HUES64 (cell line): ENCODE measurements around the gene TATDN2.

Experiments used
- H3K27ac ChIP-seq: 2 replicates; pipeline ENCODE4 v1.7.0; 2013; ENCODE audit warnings: low read depth, low read length, inconsistent platforms
- H3K27me3 ChIP-seq: 2 replicates; pipeline ENCODE4 v1.6.1; 2013; ENCODE audit warnings: mild to moderate bottlenecking, low read length; ENCODE audit not compliant: insufficient read depth
- H3K36me3 ChIP-seq: 2 replicates; pipeline ENCODE4 v1.6.1; 2013; ENCODE audit warnings: mild to moderate bottlenecking, low read length; ENCODE audit not compliant: insufficient read depth
- H3K4me1 ChIP-seq: 2 replicates; pipeline ENCODE4 v1.6.1; 2013; ENCODE audit warnings: mild to moderate bottlenecking, low read length, moderate library complexity; ENCODE audit not compliant: insufficient read depth
- H3K4me3 ChIP-seq: 2 replicates; pipeline ENCODE4 v1.5.1; 2013; ENCODE audit warnings: mild to moderate bottlenecking, low read length, moderate library complexity
- H3K9ac ChIP-seq: 2 replicates; pipeline ENCODE4 v1.6.1; 2013; ENCODE audit warnings: mild to moderate bottlenecking, low read depth, low read length
- H3K9me3 ChIP-seq: 2 replicates; pipeline ENCODE4 v1.6.1; 2013; ENCODE audit warnings: low read depth, low read length; ENCODE audit not compliant: insufficient read depth
- WGBS: fragments of 150-250, 120-280 bp; methylation state at CpG from one replicate; pipeline ENCODE4 v1.1.7; 2013; ENCODE audit warnings: missing lambda C conversion rate; 5-methylcytosine and 5-hydroxymethylcytosine counted together

TATDN2 gene

DNA sequence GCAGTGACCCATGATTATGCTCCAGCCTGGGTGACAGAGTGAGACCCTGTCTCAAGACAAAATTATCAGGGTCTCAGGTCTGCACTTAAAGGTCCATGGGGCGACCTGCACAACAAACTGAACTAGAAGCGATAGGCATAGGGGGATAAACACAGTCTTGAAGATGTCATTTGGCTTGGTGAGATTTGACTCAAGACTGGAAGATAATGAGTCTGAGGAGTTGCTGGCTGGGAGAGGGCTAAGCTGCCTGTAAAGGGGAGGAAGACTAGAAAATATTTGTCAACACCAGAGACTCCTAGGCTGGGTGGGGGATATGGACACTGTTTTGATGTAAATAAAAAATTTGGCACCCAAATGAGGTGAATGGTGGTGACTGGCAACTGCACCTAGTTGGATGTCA, 24.7 kb downstream of the TATDN2 start:
- no peaks in the 10 kb centered on the region for H3K4me1 ChIP-seq
- H3K9ac ChIP-seq, result no peak overlapping the region
- H3K27me3 ChIP-seq, result no peaks in the 10 kb centered on the region
- no peak overlapping the region for H3K4me3 ChIP-seq
- WGBS, result 95% methylated on average over 2 of the region's 2 CpGs
- H3K27ac ChIP-seq, result no peak overlapping the region
- H3K36me3 ChIP-seq, result peaks cover 67% of the 10 kb centered on the region
- no peaks in the 10 kb centered on the region for H3K9me3 ChIP-seq

DNA sequence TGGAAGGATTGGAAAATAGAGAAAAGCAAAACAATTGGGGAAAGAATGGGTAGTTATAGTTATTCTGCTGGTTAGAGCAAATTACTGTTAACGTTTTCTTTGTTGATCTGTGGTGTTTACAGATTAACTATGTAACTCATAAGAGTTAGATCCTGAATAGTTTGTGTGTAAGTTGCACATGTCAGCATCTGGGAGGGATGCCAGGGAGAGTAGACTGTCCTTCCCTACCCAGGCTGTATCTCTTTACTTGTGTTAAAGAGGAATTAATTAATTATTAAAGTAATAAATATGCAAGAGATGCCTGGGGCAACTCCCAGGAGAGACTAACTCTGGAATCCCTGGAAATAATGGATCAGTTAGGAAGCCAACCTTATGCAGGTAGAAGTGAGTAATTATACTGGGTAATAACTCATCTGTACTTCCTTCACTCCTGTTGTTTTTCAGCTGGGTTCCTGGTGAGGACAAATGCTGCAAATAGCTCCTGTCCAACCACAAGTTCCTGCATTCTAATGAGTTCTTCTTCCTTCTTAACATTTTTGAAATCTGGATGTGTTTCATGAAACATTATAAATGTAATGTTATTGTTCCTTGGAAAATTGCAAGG, 25.5 kb downstream of the TATDN2 start:
- H3K27ac ChIP-seq, result no peak overlapping the region
- peaks cover 68% of the 10 kb centered on the region for H3K36me3 ChIP-seq
- no peaks in the 10 kb centered on the region for H3K27me3 ChIP-seq
- 91% methylated on average over 1 of the region's 1 CpG for WGBS
- H3K9me3 ChIP-seq, result no peaks in the 10 kb centered on the region
- no peaks in the 10 kb centered on the region for H3K4me1 ChIP-seq
- no peak overlapping the region for H3K9ac ChIP-seq
- no peak overlapping the region for H3K4me3 ChIP-seq

DNA sequence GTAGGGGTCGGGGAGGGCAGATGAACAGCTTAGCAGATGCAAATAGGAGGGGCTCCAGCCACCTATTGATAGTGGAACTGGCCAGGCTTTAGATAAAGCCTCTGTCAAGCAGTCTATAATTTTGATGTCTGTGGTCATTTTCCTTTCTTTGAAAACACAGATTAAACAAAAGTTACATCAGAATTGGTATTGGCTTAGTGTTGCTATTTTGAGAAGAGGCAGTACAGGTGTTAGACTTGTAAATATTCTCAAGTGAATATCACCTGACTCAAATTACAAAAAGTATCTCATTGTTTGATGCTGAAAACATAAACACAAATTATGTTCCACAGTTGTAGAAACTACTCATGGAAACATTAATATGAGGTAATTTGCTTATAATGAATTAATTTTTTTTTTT, 26.3 kb downstream of the TATDN2 start:
- 58% methylated on average over 1 of the region's 1 CpG for WGBS
- no peaks in the 10 kb centered on the region for H3K4me1 ChIP-seq
- H3K27me3 ChIP-seq, result no peaks in the 10 kb centered on the region
- no peak overlapping the region for H3K4me3 ChIP-seq
- H3K9me3 ChIP-seq, result no peaks in the 10 kb centered on the region
- H3K9ac ChIP-seq, result no peak overlapping the region
- no peak overlapping the region for H3K27ac ChIP-seq
- H3K36me3 ChIP-seq, result peaks cover 74% of the 10 kb centered on the region

DNA sequence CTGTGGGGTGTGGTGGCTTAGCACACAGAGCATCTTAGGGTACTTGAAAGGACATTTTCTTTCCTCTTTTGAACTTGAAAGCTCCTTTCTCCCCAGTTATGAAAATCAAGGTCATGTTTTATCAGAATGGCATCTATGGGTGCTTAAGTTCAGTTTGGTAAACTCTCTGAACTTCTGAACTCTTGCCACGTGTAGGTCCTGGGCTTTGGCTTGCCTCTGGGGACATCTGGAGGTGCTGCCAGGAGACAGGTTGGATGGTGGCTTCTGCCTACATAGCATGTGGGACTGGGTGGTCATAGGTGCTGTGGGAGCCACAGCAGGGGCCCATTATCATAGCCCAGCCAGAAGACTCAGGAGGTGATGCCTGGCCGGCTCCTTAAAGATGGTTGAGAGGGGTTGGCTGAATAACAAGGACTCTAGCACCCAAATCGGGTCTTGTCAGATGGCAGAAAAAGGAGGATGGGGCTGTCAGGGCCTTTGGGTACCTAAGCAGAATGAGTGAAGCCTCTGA, 28.9 kb downstream of the TATDN2 start:
- no peaks in the 10 kb centered on the region for H3K27me3 ChIP-seq
- H3K4me3 ChIP-seq, result no peak overlapping the region
- no peaks in the 10 kb centered on the region for H3K9me3 ChIP-seq
- H3K27ac ChIP-seq, result no peak overlapping the region
- peaks cover 71% of the 10 kb centered on the region for H3K36me3 ChIP-seq
- WGBS, result 90% methylated on average over 3 of the region's 3 CpGs
- H3K9ac ChIP-seq, result no peak overlapping the region
- no peaks in the 10 kb centered on the region for H3K4me1 ChIP-seq

DNA sequence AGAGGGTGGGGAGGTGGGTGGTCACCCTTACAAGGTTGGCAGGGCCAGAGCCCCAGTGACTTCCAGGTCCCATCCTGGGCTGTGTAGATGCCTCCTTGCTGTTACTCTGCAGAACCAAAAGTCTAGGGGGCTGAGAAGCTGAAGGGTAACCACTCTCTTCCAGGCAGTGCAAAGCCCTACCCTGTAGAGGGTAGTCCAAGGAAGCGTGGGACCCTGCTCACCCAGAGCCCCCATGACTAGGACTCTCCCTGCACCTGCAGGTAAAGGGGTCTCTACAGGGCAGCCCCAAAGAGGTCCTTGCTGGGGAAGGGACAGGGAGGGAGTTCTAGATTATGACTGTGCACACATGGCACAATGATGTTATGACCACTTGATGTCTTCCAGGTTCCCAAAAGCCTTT, 30.2 kb downstream of the TATDN2 start:
- H3K27ac ChIP-seq, result no peak overlapping the region
- WGBS, result 94% methylated on average over 1 of the region's 1 CpG
- H3K27me3 ChIP-seq, result no peaks in the 10 kb centered on the region
- H3K9ac ChIP-seq, result no peak overlapping the region
- no peaks in the 10 kb centered on the region for H3K9me3 ChIP-seq
- peaks cover 74% of the 10 kb centered on the region for H3K36me3 ChIP-seq
- H3K4me3 ChIP-seq, result no peak overlapping the region
- H3K4me1 ChIP-seq, result no peaks in the 10 kb centered on the region

DNA sequence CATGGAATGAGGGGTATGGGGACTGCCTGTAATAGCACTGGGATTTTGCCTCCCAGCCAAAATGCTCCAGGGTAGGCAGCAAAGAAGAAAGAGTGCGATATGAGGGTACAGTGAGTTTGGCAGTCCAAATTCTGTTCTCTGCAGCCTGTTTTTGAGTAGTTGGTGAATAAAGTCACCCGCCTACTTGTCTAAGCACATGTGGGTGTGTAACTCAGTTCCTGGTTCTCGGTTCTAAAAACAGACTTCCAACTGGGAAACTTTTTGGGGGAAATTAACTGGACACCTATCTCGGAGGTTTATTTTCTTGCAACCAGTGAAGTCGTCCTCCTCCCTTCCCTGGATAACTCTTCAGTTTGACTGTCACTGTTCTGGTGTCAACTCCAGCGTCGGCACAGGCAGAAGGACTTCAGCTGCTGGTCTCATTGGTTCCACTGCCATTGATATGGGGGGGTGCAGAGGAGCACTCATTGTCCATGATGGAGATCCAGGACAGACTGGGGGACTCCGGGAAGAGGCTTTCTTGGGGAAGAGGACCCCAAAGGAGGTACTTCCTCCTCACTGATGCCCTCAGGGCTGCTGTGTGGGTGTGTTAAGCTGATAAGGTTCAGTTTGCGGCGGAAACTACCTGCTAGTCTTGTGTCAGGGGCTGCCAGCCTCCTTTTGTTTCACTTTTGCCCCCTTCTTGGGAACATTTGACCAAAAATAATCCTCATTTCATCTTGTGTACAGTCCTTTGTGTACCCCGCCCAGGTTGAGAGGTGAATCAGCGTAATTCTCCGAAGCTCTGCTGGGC, 31.3 kb downstream of the TATDN2 start:
- H3K9ac ChIP-seq, result no peak overlapping the region
- no peak overlapping the region for H3K4me3 ChIP-seq
- no peaks in the 10 kb centered on the region for H3K27me3 ChIP-seq
- peaks cover 75% of the 10 kb centered on the region for H3K36me3 ChIP-seq
- WGBS, result 93% methylated on average over 13 of the region's 13 CpGs
- H3K27ac ChIP-seq, result no peak overlapping the region
- no peaks in the 10 kb centered on the region for H3K4me1 ChIP-seq
- H3K9me3 ChIP-seq, result no peaks in the 10 kb centered on the region

DNA sequence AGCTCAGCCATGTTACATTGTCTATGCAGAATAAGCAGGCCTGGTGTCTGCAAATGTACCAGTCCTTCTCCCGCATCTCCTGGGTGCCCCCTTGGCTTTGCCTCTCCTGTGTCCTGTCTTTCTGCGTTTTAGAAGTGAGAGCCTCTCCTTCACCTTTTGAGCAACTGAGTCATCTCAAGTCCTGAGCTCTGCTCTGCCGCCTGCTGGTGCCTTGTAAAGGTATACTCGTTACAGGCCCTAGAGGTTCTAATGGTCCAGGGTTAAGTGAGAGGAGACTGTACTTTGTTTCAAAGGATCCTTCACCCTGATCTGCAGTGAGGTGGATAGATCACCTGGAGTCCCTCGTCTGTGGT, 31.9 kb downstream of the TATDN2 start:
- Histone ChIP-seq H3K36me3 (peaks cover 73% of the 10 kb centered on the region), H3K9ac (no peak overlapping the region)
- WGBS, result 94% methylated on average over 5 of the region's 5 CpGs

DNA sequence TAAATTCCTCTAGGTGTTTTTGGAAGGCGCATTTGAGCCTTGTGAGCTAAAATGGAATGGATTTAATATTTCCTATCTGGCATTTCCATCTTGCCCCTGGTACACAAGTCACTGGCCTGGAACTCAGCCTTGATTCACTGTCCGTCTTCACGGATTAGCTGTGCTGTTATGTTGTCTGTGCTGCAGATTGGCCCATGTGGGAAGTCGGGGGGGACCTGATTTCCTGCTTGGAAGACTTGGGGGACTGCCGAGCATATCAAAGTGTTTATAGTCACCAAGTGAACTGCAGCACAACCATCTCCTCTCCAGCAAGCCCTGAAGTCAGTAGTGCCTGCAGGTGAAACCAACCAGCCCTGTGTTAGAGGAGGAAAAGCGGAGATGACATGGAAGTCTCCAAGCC, 32.3 kb downstream of the TATDN2 start:
- Histone ChIP-seq H3K27me3 (no peaks in the 10 kb centered on the region), H3K27ac (no peak overlapping the region), H3K9me3 (no peaks in the 10 kb centered on the region), H3K4me1 (no peaks in the 10 kb centered on the region; the same call in 1 of the 2 replicates), H3K9ac (no peak overlapping the region), H3K4me3 (no peak overlapping the region), H3K36me3 (peaks cover 73% of the 10 kb centered on the region)
- 94% methylated on average over 5 of the region's 6 CpGs for WGBS

More for the DNA sequence above, 31.9 kb downstream of the TATDN2 start:
- Histone ChIP-seq H3K4me3 (no peak overlapping the region), H3K4me1 (no peaks in the 10 kb centered on the region; the same call in 1 of the 2 replicates), H3K27ac (no peak overlapping the region), H3K27me3 (no peaks in the 10 kb centered on the region), H3K9me3 (no peaks in the 10 kb centered on the region)

DNA sequence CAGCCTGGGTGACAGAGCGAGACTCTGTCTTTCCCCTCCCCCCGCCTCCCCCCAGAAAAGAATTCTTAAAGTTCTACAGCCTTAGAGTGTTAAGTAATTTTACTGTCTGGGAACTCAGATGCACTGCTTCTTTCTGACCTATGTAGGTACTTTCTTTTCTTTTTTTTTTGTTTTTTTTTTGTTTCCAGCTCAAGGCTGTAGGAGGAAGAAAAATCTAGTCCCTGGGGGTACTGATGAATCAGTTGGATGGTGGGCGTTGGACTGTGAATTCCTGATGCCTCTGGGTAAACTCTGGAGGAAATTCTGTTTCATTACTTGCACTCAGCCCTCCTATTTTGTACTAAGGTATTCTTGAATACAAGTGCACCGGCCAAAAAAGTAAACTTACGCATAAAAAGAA, 33.7 kb downstream of the TATDN2 start:
- Histone ChIP-seq H3K27ac (no peak overlapping the region), H3K4me1 (peaks cover 7% of the 10 kb centered on the region), H3K9me3 (no peaks in the 10 kb centered on the region), H3K27me3 (no peaks in the 10 kb centered on the region), H3K9ac (no peak overlapping the region), H3K36me3 (peaks cover 60% of the 10 kb centered on the region), H3K4me3 (no peak overlapping the region)
- WGBS, result 95% methylated on average over 4 of the region's 5 CpGs

DNA sequence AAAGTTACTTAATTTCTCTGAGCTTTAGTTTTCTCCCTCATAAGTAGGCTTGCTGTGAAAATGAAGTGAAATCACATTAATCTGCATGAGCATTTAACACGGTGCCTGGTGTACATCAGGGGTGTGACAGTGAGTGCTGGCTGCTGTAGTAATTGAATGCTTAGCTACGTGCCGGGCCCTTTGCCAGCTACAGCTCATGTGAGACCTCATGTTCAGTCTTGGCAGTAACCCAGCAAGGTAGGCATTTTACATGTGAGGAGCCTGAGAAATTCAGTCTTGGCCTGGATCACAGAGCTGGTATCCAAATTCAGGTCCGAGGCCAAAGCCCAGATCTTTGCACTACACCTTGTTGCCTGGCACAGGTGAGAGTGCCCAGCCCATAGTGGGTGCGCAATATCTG, 35.4 kb downstream of the TATDN2 start:
- WGBS, result 95% methylated on average over 5 of the region's 5 CpGs
- Histone ChIP-seq H3K27me3 (no peaks in the 10 kb centered on the region), H3K4me3 (no peak overlapping the region), H3K36me3 (peaks cover 47% of the 10 kb centered on the region), H3K9me3 (no peaks in the 10 kb centered on the region), H3K9ac (no peak overlapping the region), H3K4me1 (peaks cover 13% of the 10 kb centered on the region), H3K27ac (no peak overlapping the region)

DNA sequence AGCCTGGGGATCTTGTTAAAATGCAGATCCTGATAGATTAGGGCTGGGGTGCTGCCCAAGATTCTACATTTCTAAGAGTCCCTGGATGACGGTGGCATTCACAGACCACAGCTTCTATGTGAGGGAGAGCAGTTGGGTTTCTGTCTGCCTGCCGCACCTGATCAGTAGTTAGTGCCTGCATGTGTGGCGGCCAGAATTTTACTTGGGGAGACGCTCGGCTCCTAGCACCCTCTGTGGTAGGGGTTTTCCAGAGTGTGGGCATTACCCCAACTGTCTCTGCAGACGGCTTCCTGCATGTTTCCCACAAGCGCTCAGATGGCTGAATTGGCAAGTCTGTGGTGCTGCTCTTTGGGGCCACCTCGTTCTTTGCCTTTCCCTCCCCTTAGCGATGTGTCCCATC, 36.2 kb downstream of the TATDN2 start:
- no peaks in the 10 kb centered on the region for H3K9me3 ChIP-seq
- no peak overlapping the region for H3K27ac ChIP-seq
- H3K27me3 ChIP-seq, result no peaks in the 10 kb centered on the region
- WGBS, result 94% methylated on average over 9 of the region's 9 CpGs
- peaks cover 13% of the 10 kb centered on the region for H3K4me1 ChIP-seq
- H3K36me3 ChIP-seq, result peaks cover 42% of the 10 kb centered on the region
- no peak overlapping the region for H3K9ac ChIP-seq
- no peak overlapping the region for H3K4me3 ChIP-seq
